Measurements from ENCODE around the gene SPI1.

Gene SPI1

GRCh38 chr11:47355283-47356128 is 22.8 kb downstream of the SPI1 start:
- Histone ChIP-seq H3K14ac (ENCODE audit: low read length in 2 of 2) (no peak overlapping the region), H4K91ac (ENCODE audit: low read length) (peak overlapping the region; percentile 31), H2AFZ (ENCODE audit: low read depth, low read length) (no peak overlapping the region), H3K79me1 (replicated peaks; ENCODE audit: low read length, poor library complexity, severe bottlenecking) (no peaks in the 10 kb centered on the region), H3K9me3 (ENCODE audit: control insufficient read depth, low read length) (no peaks in the 10 kb centered on the region), H3K4ac (ENCODE audit: low read depth in 1 of 2, low read length in 2 of 2) (peak overlapping the region in 1 of 2 experiments; percentile 13), H3K4me1 (ENCODE audit: control insufficient read depth, insufficient read depth, low read depth, low read length) (peaks cover 10% of the 10 kb centered on the region), H3K4me3 (ENCODE audit: insufficient read depth in 1 of 2, low read depth in 1 of 2, low read length in 2 of 2) (peak overlapping the region; percentile 11 to 26), H3K27me3 (ENCODE audit: control insufficient read depth in 1 of 2, insufficient read depth in 1 of 2, low read length in 2 of 2) (no peaks in the 10 kb centered on the region), H2BK120ac (ENCODE audit: low read depth, low read length) (peak overlapping the region; percentile 90), H3K9ac (ENCODE audit: low read length) (peak overlapping the region; percentile 64), H4K8ac (ENCODE audit: low read length) (no peak overlapping the region), H3K4me2 (ENCODE audit: low read length, poor library complexity, severe bottlenecking) (peak overlapping the region; percentile 26), H3K18ac (ENCODE audit: low read depth in 1 of 2, low read length in 2 of 2) (no peak overlapping the region), H2BK12ac (ENCODE audit: low read length in 2 of 2) (no peak overlapping the region), H2BK15ac (ENCODE audit: low read depth, poor library complexity, severe bottlenecking) (no peak overlapping the region), H2AK5ac (ENCODE audit: low read length, severe bottlenecking) (no peak overlapping the region), H3K23ac (ENCODE audit: low read length in 2 of 2) (no peak overlapping the region), H3K36me3 (ENCODE audit: control insufficient read depth in 1 of 2, insufficient read depth in 2 of 2, low read depth in 1 of 2, low read length in 2 of 2) (no peaks in the 10 kb centered on the region), H2BK5ac (ENCODE audit: low read depth, low read length, poor library complexity, severe bottlenecking) (no peak overlapping the region), H3K27ac (ENCODE audit: low read length, poor library complexity, severe bottlenecking) (no peak overlapping the region)
- peak; percentile 86 for DNase-seq
- 44% methylated on average over 37 of the region's 47 CpGs for WGBS

GRCh38 chr11:47354913-47355282 is 23.4 kb downstream of the SPI1 start:
- H3K18ac ChIP-seq (ENCODE audit: low read depth in 1 of 2, low read length in 2 of 2): no peak overlapping the region
- peak overlapping the region; percentile 11 to 26 for H3K4me3 ChIP-seq (ENCODE audit: insufficient read depth in 1 of 2, low read depth in 1 of 2, low read length in 2 of 2)
- no peaks in the 10 kb centered on the region for H3K27me3 ChIP-seq (ENCODE audit: control insufficient read depth in 1 of 2, insufficient read depth in 1 of 2, low read length in 2 of 2)
- peaks cover 10% of the 10 kb centered on the region for H3K4me1 ChIP-seq (ENCODE audit: control insufficient read depth, insufficient read depth, low read depth, low read length)
- H3K4ac ChIP-seq (ENCODE audit: low read depth in 1 of 2, low read length in 2 of 2): no peak overlapping the region
- WGBS: 11% methylated on average over 29 of the region's 32 CpGs
- H3K4me2 ChIP-seq (ENCODE audit: low read length, poor library complexity, severe bottlenecking): peak overlapping the region; percentile 26
- no peak overlapping the region for H4K8ac ChIP-seq (ENCODE audit: low read length)
- DNase-seq: no peak
- H2BK15ac ChIP-seq (ENCODE audit: low read depth, poor library complexity, severe bottlenecking): no peak overlapping the region
- H3K27ac ChIP-seq (ENCODE audit: low read length, poor library complexity, severe bottlenecking): no peak overlapping the region
- H3K36me3 ChIP-seq (ENCODE audit: control insufficient read depth in 1 of 2, insufficient read depth in 2 of 2, low read depth in 1 of 2, low read length in 2 of 2): no peaks in the 10 kb centered on the region
- H3K9me3 ChIP-seq (ENCODE audit: control insufficient read depth, low read length): no peaks in the 10 kb centered on the region
- no peak overlapping the region for H3K14ac ChIP-seq (ENCODE audit: low read length in 2 of 2)
- H3K79me1 ChIP-seq (replicated peaks; ENCODE audit: low read length, poor library complexity, severe bottlenecking): no peaks in the 10 kb centered on the region
- H3K23ac ChIP-seq (ENCODE audit: low read length in 2 of 2): no peak overlapping the region
- peak overlapping the region; percentile 90 for H2BK120ac ChIP-seq (ENCODE audit: low read depth, low read length)
- no peak overlapping the region for H2BK12ac ChIP-seq (ENCODE audit: low read length in 2 of 2)
- peak overlapping the region; percentile 64 for H3K9ac ChIP-seq (ENCODE audit: low read length)
- H2AK5ac ChIP-seq (ENCODE audit: low read length, severe bottlenecking): no peak overlapping the region
- H4K91ac ChIP-seq (ENCODE audit: low read length): no peak overlapping the region
- H2AFZ ChIP-seq (ENCODE audit: low read depth, low read length): no peak overlapping the region
- H2BK5ac ChIP-seq (ENCODE audit: low read depth, low read length, poor library complexity, severe bottlenecking): no peak overlapping the region

GRCh38 chr11:47353978-47354774 is 24.2 kb downstream of the SPI1 start:
- no peak overlapping the region for H3K4ac ChIP-seq (ENCODE audit: low read depth in 1 of 2, low read length in 2 of 2)
- H3K9ac ChIP-seq (ENCODE audit: low read length): peak overlapping the region; percentile 64
- no peak overlapping the region for H2BK12ac ChIP-seq (ENCODE audit: low read length in 2 of 2)
- peaks cover 10% of the 10 kb centered on the region for H3K4me1 ChIP-seq (ENCODE audit: control insufficient read depth, insufficient read depth, low read depth, low read length)
- no peaks in the 10 kb centered on the region for H3K9me3 ChIP-seq (ENCODE audit: control insufficient read depth, low read length)
- no peak overlapping the region for H3K27ac ChIP-seq (ENCODE audit: low read length, poor library complexity, severe bottlenecking)
- no peak overlapping the region for H3K14ac ChIP-seq (ENCODE audit: low read length in 2 of 2)
- H2BK120ac ChIP-seq (ENCODE audit: low read depth, low read length): no peak overlapping the region
- no peak overlapping the region for H3K23ac ChIP-seq (ENCODE audit: low read length in 2 of 2)
- H2BK5ac ChIP-seq (ENCODE audit: low read depth, low read length, poor library complexity, severe bottlenecking): no peak overlapping the region
- no peak overlapping the region for H4K91ac ChIP-seq (ENCODE audit: low read length)
- no peak overlapping the region for H2BK15ac ChIP-seq (ENCODE audit: low read depth, poor library complexity, severe bottlenecking)
- no peak overlapping the region for H3K18ac ChIP-seq (ENCODE audit: low read depth in 1 of 2, low read length in 2 of 2)
- H3K4me3 ChIP-seq (ENCODE audit: insufficient read depth in 1 of 2, low read depth in 1 of 2, low read length in 2 of 2): peak overlapping the region in 1 of 2 experiments; percentile 18
- no peak overlapping the region for H3K4me2 ChIP-seq (ENCODE audit: low read length, poor library complexity, severe bottlenecking)
- H3K79me1 ChIP-seq (replicated peaks; ENCODE audit: low read length, poor library complexity, severe bottlenecking): no peaks in the 10 kb centered on the region
- H4K8ac ChIP-seq (ENCODE audit: low read length): no peak overlapping the region
- H3K27me3 ChIP-seq (ENCODE audit: control insufficient read depth in 1 of 2, insufficient read depth in 1 of 2, low read length in 2 of 2): no peaks in the 10 kb centered on the region
- 96% methylated on average over 15 of the region's 15 CpGs for WGBS
- no peaks in the 10 kb centered on the region for H3K36me3 ChIP-seq (ENCODE audit: control insufficient read depth in 1 of 2, insufficient read depth in 2 of 2, low read depth in 1 of 2, low read length in 2 of 2)
- H2AK5ac ChIP-seq (ENCODE audit: low read length, severe bottlenecking): no peak overlapping the region
- no peak overlapping the region for H2AFZ ChIP-seq (ENCODE audit: low read depth, low read length)
- DNase-seq: no peak

- H2BK15ac ChIP-seq (ENCODE audit: low read depth, poor library complexity, severe bottlenecking): no peak within 1 kb of the TSS
Measured at GRCh38 chr11:47352556-47352955, 25.8 kb downstream of the SPI1 start, which contains the start of gene MYBPC3. Gene MYBPC3, minus strand, starts transcription at chr11:47352702. Its CDS starts 55 bp downstream, at chr11:47352647.

More at GRCh38 chr11:47352556-47352955, 25.8 kb downstream of the SPI1 start, which contains the start of gene MYBPC3:
- no peak within 1 kb of the TSS for H3K14ac ChIP-seq (ENCODE audit: low read length in 2 of 2)
- H3K18ac ChIP-seq (ENCODE audit: low read depth in 1 of 2, low read length in 2 of 2): no peak within 1 kb of the TSS
- H2BK12ac ChIP-seq (ENCODE audit: low read length in 2 of 2): no peak within 1 kb of the TSS
- no peak within 1 kb of the TSS for H4K8ac ChIP-seq (ENCODE audit: low read length)
- no peak for DNase-seq
- no peak within 1 kb of the TSS for H2BK120ac ChIP-seq (ENCODE audit: low read depth, low read length)
- no peak within 1 kb of the TSS for H3K4ac ChIP-seq (ENCODE audit: low read depth in 1 of 2, low read length in 2 of 2)
- H3K27ac ChIP-seq (ENCODE audit: low read length, poor library complexity, severe bottlenecking): no peak within 1 kb of the TSS
- no peak within 1 kb of the TSS for H3K4me2 ChIP-seq (ENCODE audit: low read length, poor library complexity, severe bottlenecking)
- H3K9me3 ChIP-seq (ENCODE audit: control insufficient read depth, low read length): no peaks in the 10 kb centered on the region
- WGBS: 94% methylated on average over 5 of the region's 5 CpGs
- no peak within 1 kb of the TSS for H3K4me3 ChIP-seq (ENCODE audit: insufficient read depth in 1 of 2, low read depth in 1 of 2, low read length in 2 of 2)
- H3K27me3 ChIP-seq (ENCODE audit: control insufficient read depth in 1 of 2, insufficient read depth in 1 of 2, low read length in 2 of 2): peaks cover 0 to 4% of the 10 kb centered on the region in 2 experiments
- H2AFZ ChIP-seq (ENCODE audit: low read depth, low read length): no peak within 1 kb of the TSS
- H4K91ac ChIP-seq (ENCODE audit: low read length): no peak within 1 kb of the TSS
- no peak within 1 kb of the TSS for H3K9ac ChIP-seq (ENCODE audit: low read length)
- no peaks in the 10 kb centered on the region for H3K36me3 ChIP-seq (ENCODE audit: control insufficient read depth in 1 of 2, insufficient read depth in 2 of 2, low read depth in 1 of 2, low read length in 2 of 2)
- H3K79me1 ChIP-seq (replicated peaks; ENCODE audit: low read length, poor library complexity, severe bottlenecking): no peaks in the 10 kb centered on the region
- H2BK5ac ChIP-seq (ENCODE audit: low read depth, low read length, poor library complexity, severe bottlenecking): no peak within 1 kb of the TSS
- no peak within 1 kb of the TSS for H3K23ac ChIP-seq (ENCODE audit: low read length in 2 of 2)
- H2AK5ac ChIP-seq (ENCODE audit: low read length, severe bottlenecking): no peak within 1 kb of the TSS
- peaks cover 10% of the 10 kb centered on the region for H3K4me1 ChIP-seq (ENCODE audit: control insufficient read depth, insufficient read depth, low read depth, low read length)
